ENCODE data around the gene ZNF582. TPM values are rescaled to one million over a fixed set of nuclear protein-coding genes. Genes with fewer than 3 reads are reported as not detected.

ZNF582 gene
- total RNA-seq, 1 donor, result 2.2 TPM

DNA sequence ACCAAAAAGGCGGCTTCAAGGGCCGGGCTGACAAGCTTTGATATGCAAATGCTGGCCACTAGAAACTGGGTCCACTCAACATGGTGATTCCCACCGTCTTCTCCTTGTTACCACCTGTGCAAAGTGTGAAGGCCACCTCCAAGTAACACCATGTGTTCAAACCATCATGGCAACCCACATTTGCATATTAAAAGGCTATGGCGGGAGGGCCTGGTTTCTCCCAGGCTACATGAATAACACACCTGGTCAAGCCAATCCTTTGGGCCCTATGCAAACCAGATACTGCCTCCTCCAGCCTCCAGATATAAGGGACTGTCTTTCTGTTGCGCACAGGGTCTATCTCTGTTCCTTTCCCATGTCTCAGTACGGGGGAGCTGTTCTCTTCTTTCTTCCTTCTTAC, 42.1 kb downstream of the ZNF582 start:
- Histone ChIP-seq H4K20me1 (ENCODE audit: insufficient read depth, low read length) (no peaks in the 10 kb centered on the region), H2AFZ (ENCODE audit: low read length) (no peak overlapping the region), H3K27me3 (ENCODE audit: insufficient read depth, low read length) (no peaks in the 10 kb centered on the region), H3K4me2 (ENCODE audit: insufficient read depth, low read length) (no peak overlapping the region), H3K27ac (ENCODE audit: low read depth, low read length) (no peak overlapping the region), H3K36me3 (ENCODE audit: insufficient read depth, low read length) (no peaks in the 10 kb centered on the region), H3K4me3 (ENCODE audit: insufficient read depth, low read length) (no peak overlapping the region), H3K9me3 (ENCODE audit: low read depth, low read length) (no peaks in the 10 kb centered on the region), H3K79me2 (ENCODE audit: insufficient read depth, low read length) (no peaks in the 10 kb centered on the region), H3K4me1 (ENCODE audit: insufficient read depth, low read length) (no peaks in the 10 kb centered on the region)
- no peak for DNase-seq (ENCODE audit: insufficient read length, low spot score, missing footprints)
- TF ChIP-seq, protein P1, sequence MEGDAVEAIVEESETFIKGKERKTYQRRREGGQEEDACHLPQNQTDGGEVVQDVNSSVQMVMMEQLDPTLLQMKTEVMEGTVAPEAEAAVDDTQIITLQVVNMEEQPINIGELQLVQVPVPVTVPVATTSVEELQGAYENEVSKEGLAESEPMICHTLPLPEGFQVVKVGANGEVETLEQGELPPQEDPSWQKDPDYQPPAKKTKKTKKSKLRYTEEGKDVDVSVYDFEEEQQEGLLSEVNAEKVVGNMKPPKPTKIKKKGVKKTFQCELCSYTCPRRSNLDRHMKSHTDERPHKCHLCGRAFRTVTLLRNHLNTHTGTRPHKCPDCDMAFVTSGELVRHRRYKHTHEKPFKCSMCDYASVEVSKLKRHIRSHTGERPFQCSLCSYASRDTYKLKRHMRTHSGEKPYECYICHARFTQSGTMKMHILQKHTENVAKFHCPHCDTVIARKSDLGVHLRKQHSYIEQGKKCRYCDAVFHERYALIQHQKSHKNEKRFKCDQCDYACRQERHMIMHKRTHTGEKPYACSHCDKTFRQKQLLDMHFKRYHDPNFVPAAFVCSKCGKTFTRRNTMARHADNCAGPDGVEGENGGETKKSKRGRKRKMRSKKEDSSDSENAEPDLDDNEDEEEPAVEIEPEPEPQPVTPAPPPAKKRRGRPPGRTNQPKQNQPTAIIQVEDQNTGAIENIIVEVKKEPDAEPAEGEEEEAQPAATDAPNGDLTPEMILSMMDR (IDR thresholded peaks at IDR 0.05; ENCODE audit: extremely low read depth, low read depth, low read length), result no peak

DNA sequence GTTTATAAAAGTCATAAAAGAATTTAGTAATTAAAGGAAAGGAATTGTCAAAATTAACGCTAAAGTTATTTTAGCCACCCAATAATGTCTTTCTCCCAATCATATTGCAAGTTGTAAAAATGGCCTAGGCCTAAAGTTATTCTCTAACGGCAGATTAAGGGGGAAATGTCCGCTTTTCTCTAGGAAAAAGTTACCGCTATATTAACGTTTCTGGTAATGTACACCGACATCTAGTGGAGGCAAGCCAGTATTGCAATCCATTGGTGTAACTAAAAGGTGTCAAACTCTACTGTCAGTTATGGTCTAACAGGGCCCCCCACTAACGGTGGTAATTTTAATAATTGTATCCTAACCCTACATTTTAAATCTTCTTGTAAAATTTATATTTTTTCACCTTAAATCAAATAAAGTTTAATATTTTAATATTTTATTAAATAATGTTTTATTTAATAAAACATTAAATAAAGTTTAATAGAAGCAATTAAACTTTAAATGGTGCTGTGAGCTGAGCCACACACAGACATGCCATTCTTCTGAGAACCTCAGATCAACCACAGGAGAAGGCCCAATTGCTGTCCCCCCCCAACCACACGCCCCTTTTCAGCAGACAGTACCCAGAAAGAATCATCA, 42.8 kb downstream of the ZNF582 start:
- Histone ChIP-seq H3K79me2 (ENCODE audit: insufficient read depth, low read length) (no peaks in the 10 kb centered on the region), H3K27ac (ENCODE audit: low read depth, low read length) (no peak overlapping the region), H4K20me1 (ENCODE audit: insufficient read depth, low read length) (no peaks in the 10 kb centered on the region), H3K4me2 (ENCODE audit: insufficient read depth, low read length) (no peak overlapping the region), H3K36me3 (ENCODE audit: insufficient read depth, low read length) (no peaks in the 10 kb centered on the region), H3K27me3 (ENCODE audit: insufficient read depth, low read length) (no peaks in the 10 kb centered on the region), H2AFZ (ENCODE audit: low read length) (no peak overlapping the region), H3K4me1 (ENCODE audit: insufficient read depth, low read length) (no peaks in the 10 kb centered on the region), H3K9me3 (ENCODE audit: low read depth, low read length) (no peaks in the 10 kb centered on the region), H3K4me3 (ENCODE audit: insufficient read depth, low read length) (no peak overlapping the region)
- TF ChIP-seq, protein P1 (IDR thresholded peaks at IDR 0.05; ENCODE audit: extremely low read depth, low read depth, low read length), result peak; percentile 79
- peak; percentile 62 for DNase-seq (ENCODE audit: insufficient read length, low spot score, missing footprints)

DNA sequence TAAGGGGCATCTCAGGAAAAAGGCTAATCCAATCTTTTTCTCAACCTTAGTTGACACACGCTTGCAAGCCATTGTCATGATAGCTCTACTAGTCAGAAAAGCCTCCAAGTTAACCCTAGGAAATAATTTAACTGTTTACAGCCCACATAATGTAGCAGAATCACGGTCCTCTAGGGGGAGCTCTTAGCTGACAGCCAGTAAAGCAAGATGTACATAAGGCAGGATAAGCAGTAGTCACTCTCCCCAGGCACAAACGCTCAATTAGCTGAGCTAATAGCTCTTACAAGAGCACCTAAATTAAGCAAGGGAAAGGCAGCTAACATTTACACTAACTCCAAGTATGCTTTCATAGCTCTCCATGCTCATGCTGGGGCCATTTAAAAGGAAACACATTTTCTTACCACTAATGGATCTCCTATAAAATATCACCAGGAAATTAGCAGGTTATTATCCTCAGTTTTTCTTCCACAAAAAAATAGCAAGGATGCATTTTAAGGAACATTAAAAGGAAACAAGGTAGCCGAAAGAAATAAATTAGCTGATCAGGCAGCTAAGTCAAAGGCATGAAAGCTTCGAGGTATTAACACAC, 45.0 kb downstream of the ZNF582 start:
- H3K4me2 ChIP-seq (ENCODE audit: insufficient read depth, low read length), result no peak overlapping the region
- no peaks in the 10 kb centered on the region for H3K4me1 ChIP-seq (ENCODE audit: insufficient read depth, low read length)
- H3K27ac ChIP-seq (ENCODE audit: low read depth, low read length), result no peak overlapping the region
- H2AFZ ChIP-seq (ENCODE audit: low read length), result no peak overlapping the region
- TF ChIP-seq, protein P1 (IDR thresholded peaks at IDR 0.05; ENCODE audit: extremely low read depth, low read depth, low read length), result peak; percentile 33
- no peaks in the 10 kb centered on the region for H4K20me1 ChIP-seq (ENCODE audit: insufficient read depth, low read length)
- H3K36me3 ChIP-seq (ENCODE audit: insufficient read depth, low read length), result no peaks in the 10 kb centered on the region
- no peaks in the 10 kb centered on the region for H3K79me2 ChIP-seq (ENCODE audit: insufficient read depth, low read length)
- DNase-seq (ENCODE audit: insufficient read length, low spot score, missing footprints), result no peak
- H3K4me3 ChIP-seq (ENCODE audit: insufficient read depth, low read length), result no peak overlapping the region
- H3K9me3 ChIP-seq (ENCODE audit: low read depth, low read length), result no peaks in the 10 kb centered on the region
- H3K27me3 ChIP-seq (ENCODE audit: insufficient read depth, low read length), result no peaks in the 10 kb centered on the region

DNA sequence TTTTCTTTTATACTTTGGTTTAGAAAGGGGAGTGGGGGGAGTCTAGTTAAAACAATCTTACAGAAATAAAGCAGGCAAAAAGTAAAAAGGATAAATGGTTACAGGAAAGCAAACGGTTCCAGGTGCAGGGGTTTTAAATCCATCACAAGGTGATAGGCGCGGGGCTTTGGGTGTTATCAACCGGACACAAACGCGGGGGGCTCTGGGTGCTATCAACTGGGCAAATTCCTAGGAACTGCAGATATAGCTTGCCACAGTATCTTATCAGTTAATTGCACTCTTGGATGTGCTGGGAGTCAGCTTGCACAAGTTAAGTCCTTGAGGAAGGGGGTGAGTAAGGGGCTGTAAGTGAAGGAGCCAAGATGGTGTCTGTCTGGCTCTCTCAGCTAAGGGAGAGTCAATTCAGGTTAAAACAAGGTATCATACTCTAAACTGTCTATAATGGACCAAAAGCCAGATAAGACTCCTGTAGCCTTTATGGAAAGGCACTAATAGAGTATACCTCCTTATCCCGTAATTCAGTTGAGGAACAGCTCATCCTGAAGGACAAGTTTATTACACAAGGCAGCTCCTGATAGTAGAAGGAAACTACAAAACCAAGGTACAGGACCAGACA, 46.1 kb downstream of the ZNF582 start:
- H3K4me1 ChIP-seq (ENCODE audit: insufficient read depth, low read length), result no peaks in the 10 kb centered on the region
- H3K4me3 ChIP-seq (ENCODE audit: insufficient read depth, low read length), result no peak overlapping the region
- H4K20me1 ChIP-seq (ENCODE audit: insufficient read depth, low read length), result no peaks in the 10 kb centered on the region
- no peak overlapping the region for H3K27ac ChIP-seq (ENCODE audit: low read depth, low read length)
- H3K4me2 ChIP-seq (ENCODE audit: insufficient read depth, low read length), result no peak overlapping the region
- no peaks in the 10 kb centered on the region for H3K9me3 ChIP-seq (ENCODE audit: low read depth, low read length)
- H2AFZ ChIP-seq (ENCODE audit: low read length), result no peak overlapping the region
- H3K79me2 ChIP-seq (ENCODE audit: insufficient read depth, low read length), result no peaks in the 10 kb centered on the region
- DNase-seq (ENCODE audit: insufficient read length, low spot score, missing footprints), result no peak
- no peaks in the 10 kb centered on the region for H3K27me3 ChIP-seq (ENCODE audit: insufficient read depth, low read length)
- TF ChIP-seq, protein P1 (IDR thresholded peaks at IDR 0.05; ENCODE audit: extremely low read depth, low read depth, low read length), result no peak
- no peaks in the 10 kb centered on the region for H3K36me3 ChIP-seq (ENCODE audit: insufficient read depth, low read length)
